NCI-H1092 treated with DMSO at 0.1 percent for 48 hours (cell line): ENCODE results near the gene BTBD9.
A peak's percentile ranks its signal among the peaks of the same experiment; 100 is the strongest.

ENCODE experiments used
- DNase-seq: peaks from one replicate; lab custom pipeline; 2025; lab: John Stamatoyannopoulos, UW

Gene BTBD9

GRCh38 chr6:38176797-38177751, 462.7 kb downstream of the BTBD9 start:
- DNase-seq, result no peak

GRCh38 chr6:38175786-38176185, 463.9 kb downstream of the BTBD9 start:
- DNase-seq, result no peak

GRCh38 chr6:38174806-38175495, 464.8 kb downstream of the BTBD9 start:
- DNase-seq, result no peak

GRCh38 chr6:38174315-38174714, 465.4 kb downstream of the BTBD9 start:
- DNase-seq, result no peak

- DNase-seq, result no peak
These were observed 465.8 kb downstream of the BTBD9 start for GRCh38 chr6:38173909-38174308.

GRCh38 chr6:38172739-38173410, 466.9 kb downstream of the BTBD9 start:
- no peak for DNase-seq

- no peak for DNase-seq
These were observed 467.6 kb downstream of the BTBD9 start for GRCh38 chr6:38171997-38172738.

- DNase-seq, result peak; percentile 25
These were observed 468.9 kb downstream of the BTBD9 start for GRCh38 chr6:38170666-38171355.

- DNase-seq, result peak; percentile 68
These were observed 469.7 kb downstream of the BTBD9 start for GRCh38 chr6:38169977-38170526.

GRCh38 chr6:38169221-38169976, 470.3 kb downstream of the BTBD9 start:
- DNase-seq, result no peak

- DNase-seq, result no peak
These were observed 471.0 kb downstream of the BTBD9 start for GRCh38 chr6:38168699-38169098.

- DNase-seq, result no peak
These were observed 471.6 kb downstream of the BTBD9 start for GRCh38 chr6:38168126-38168525.

- DNase-seq, result no peak
These were observed 472.1 kb downstream of the BTBD9 start for GRCh38 chr6:38167598-38167997.

GRCh38 chr6:38166411-38167240, 473.1 kb downstream of the BTBD9 start:
- DNase-seq, result no peak

GRCh38 chr6:38164671-38165108, 475.0 kb downstream of the BTBD9 start:
- no peak for DNase-seq

- no peak for DNase-seq
These were observed 475.6 kb downstream of the BTBD9 start for GRCh38 chr6:38164131-38164481.

GRCh38 chr6:38163186-38164130, 476.3 kb downstream of the BTBD9 start:
- no peak for DNase-seq

- no peak for DNase-seq
These were observed 477.1 kb downstream of the BTBD9 start for GRCh38 chr6:38162493-38163185.
